Stimulated activated CD8-positive, alpha-beta memory T cell treated with anti-CD3 and anti-CD28 coated beads, Interleukin-4, amount 100 ng/mL, for 48 hours (primary cell): Measurements from ENCODE around the gene PSG1.
A peak's percentile ranks its signal among the peaks of the same experiment; 100 is the strongest.
"Not testable (repeated sequence)": the region's sequence is repeated elsewhere in the genome, so short reads cannot be mapped to it uniquely, and the experiment has no call there.

Source experiments
- DNase-seq: peaks from one replicate; pipeline ENCODE4 v3.0.0-alpha.2; 2020

Gene PSG1

DNA sequence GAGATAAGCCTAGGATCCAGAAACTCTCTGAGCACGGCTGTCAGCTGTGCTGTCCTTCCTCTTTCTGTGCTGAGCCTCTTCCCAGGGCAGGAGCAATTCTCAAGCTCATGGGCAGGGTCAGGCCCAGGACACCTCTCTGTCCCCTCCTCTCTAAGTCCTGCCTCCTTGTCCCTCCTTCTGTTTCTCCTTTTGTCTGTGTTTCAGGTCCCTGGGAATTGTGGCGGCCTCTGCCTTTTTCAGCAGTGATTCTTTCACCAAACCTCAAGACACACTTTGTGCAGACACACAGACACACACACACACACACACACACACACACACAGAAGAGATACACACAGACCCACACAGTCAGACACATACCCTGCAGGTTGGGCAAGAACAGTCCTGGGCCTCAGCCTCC is at the start of gene PSG1:
Gene PSG1 (minus strand): TSS at position 101 of the 400 bp plus-strand sequence. CDS start 132 bp downstream, outside the sequence.
- DNase-seq = no peak

GRCh38 chr19:42928896-42929295 is 49.4 kb upstream of the PSG1 start:
- no peak for DNase-seq

- DNase-seq = no peak
Measured at GRCh38 chr19:42926781-42927180, 47.3 kb upstream of the PSG1 start.

GRCh38 chr19:42923106-42923505 is 43.6 kb upstream of the PSG1 start:
- DNase-seq = peak; percentile 62

DNA sequence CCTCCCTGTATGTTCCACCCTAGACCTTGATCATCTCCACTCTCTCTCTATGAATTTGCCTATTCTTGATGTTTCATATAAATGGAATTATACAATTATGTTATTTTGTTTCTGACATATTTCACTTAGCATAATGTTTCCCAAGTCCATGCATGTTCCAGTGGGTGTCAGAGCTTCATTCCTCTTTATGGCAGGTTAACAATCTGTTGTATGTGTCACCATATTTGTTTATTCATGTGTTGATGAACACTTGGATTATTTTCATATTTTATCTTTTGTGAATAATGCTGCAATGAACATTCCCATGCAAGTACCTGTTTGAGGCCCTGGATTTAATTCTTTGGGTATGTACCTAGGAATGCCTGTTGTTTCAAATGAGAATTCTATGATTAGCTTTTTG is 41.5 kb upstream of the PSG1 start:
- DNase-seq = not testable (repeated sequence)

DNA sequence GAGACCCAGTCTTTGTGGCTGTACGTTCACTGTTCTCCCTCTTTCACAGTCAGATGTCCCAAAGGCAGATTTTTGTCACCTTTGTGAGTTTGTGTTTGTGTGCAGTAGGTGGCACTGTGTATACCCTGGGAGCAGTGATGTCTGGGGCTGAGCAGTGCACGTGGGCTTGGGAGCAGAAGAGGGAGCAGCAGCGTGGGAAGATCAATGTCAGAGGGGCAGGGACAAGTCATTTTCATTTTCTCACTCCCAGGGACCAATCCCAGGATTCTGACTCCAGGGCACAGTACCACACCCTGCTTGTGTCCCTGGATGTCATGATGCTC is 40.2 kb upstream of the PSG1 start:
- no peak for DNase-seq

DNA sequence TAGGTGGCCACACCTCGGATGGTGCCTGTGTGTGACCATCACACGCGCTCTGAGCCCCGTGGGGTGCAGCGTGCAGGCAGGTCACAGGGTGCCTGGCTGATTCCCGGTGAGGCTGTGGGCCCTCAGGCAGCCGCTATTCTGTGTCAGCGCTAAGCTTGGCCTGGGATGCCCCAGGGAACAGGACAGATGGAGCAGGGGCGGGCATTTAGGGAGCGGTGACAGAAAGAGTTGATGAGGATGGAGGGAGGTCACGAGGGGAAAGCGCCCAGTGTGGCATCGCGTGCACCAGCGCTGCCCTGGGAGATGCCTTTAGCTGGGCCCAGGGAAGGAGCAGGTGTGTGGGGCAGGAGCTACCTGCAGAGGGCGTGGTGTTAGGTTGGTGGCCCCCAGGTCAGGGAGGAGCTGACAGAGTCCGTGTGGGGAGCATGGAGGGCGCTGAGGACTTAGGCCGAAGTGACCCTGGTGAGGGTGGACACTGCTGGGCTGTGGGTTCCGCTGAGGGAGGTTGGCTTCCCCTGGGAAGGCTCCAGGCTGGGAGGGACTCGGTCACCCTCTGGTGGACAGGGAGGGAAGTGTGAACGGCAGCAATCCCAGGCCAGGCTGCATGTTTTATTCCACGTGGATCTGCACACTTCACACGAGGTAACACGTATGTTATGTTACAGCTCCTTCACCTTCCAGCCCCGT is 39.7 kb upstream of the PSG1 start:
- DNase-seq = not testable (repeated sequence)

DNA sequence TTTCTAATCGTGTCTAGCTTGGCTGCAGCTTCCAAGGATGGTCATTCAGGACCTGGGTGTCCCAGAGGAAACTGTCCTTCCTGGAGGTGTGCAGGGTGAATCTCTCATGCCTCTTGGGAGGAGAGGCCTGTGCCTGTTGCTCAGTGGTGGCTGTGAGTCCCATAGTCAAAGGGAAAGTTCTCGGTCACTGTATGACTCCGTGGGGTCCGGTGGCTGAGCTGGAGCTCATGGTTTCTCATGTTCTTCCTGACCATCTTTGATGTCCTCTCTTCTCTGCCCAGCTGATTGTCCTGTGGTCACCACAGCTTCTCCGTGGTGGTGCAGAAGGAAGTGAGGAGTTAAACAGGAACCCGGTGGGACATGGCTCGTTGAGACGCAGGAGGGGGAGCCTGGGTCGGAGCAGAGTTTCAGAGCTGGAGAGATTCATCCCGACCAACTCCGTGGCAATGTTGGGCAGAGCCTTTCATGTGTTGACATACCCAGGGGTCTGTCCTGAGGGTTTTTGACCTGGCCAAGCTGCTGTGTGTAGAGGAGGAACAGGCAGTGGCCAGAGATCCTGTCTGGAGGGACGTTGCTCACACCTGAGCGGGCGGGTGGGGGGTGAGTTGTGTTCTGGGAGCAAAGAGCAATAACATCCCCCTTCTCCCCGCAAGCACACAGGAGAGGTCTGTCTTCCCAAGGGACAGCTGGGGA is 39.0 kb upstream of the PSG1 start:
- DNase-seq = not testable (repeated sequence)

DNA sequence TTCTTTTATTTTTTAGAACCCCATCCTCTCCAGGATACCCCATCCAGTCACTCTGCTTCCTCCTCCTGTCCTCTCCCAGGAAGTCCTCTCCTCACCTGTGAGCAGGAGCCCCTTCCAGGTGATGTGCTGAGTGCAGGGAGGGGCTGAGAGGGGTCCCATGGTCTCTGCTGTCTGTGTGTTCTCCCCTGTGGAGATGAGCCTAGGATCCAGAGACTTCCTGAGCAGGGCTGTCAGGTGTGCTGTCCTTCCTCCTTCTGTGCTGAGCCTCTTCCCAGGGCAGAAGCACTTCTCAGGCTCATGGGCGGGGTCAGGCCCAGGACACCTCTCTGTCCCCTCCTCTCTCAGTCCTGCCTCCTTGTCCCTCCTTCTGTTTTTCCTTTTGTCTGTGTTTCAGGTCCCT is 38.1 kb upstream of the PSG1 start, which contains the start of gene PSG6:
Gene PSG6 (minus strand): TSS at position 261 of the 400 bp plus-strand sequence. CDS start 102 bp downstream, at position 159.
- DNase-seq = not testable (repeated sequence)

DNA sequence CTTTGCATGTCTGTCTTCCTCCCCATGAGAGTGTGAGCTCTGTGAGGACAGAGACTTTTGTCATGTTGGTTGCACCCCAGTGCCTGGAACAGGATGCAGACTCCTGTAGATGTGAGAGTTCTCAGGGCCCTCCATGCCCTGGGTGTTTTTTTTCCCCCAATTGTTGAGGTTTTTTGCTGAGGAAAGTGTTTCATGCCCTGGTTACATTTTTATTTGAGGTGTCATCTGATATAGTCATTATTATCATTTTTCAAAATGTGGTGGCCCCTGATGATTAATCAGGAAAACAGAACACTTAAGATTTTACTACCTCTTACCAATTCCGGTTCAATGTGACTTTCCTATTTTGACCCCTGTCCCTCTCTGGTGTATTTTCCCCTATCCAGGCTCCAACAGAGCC is 37.4 kb upstream of the PSG1 start:
- not testable (repeated sequence) for DNase-seq

- DNase-seq = not testable (repeated sequence)
Measured at GRCh38 chr19:42913516-42913915, 34.0 kb upstream of the PSG1 start.

GRCh38 chr19:42912941-42913340 is 33.4 kb upstream of the PSG1 start:
- DNase-seq = not testable (repeated sequence)

GRCh38 chr19:42911731-42912130 is 32.2 kb upstream of the PSG1 start:
- DNase-seq = not testable (repeated sequence)

GRCh38 chr19:42906162-42906561 is 26.6 kb upstream of the PSG1 start:
- DNase-seq = not testable (repeated sequence)

DNA sequence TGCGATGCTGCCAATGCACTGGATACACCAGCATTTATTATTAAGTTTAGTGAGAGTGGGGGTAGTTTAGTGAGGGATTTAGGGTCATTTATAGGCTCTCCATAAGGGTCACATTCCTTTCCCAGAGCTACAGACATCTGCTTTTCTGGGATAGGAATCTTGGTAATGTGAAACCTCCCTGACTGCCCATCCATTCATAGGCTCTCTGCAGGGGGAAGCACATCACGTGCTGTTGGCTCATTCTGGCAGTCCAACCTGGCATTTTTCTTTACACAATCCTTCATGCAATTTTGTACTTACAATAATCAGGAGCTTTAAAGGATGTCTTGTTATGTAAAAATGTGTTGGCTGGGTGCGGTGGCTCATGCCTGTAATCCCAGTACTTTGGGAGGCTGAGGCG is 21.0 kb upstream of the PSG1 start:
- not testable (repeated sequence) for DNase-seq

- not testable (repeated sequence) for DNase-seq
Measured at GRCh38 chr19:42899674-42900073, 20.2 kb upstream of the PSG1 start.

GRCh38 chr19:42899110-42899509 is 19.6 kb upstream of the PSG1 start:
- not testable (repeated sequence) for DNase-seq

GRCh38 chr19:42898656-42899055 is 19.1 kb upstream of the PSG1 start:
- DNase-seq = not testable (repeated sequence)

DNA sequence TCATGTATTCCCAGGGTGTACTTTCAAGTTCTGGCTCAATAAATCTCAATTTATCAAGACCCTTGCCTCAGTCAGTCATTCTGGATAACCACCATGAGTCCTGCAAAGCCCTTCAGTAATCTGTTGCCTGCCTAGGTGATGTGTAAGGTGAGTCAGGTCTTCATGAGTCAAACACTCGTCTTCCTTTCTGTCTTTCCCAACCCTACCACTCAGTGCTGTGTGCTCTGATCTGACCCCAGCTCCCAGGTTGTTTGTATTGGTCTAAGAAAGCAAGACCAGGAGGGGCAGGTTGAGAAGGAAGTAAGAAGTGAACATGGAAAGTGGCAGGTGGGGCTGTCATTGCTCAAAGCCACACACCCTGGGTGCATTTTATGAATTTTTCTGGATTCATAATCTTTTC is 18.2 kb upstream of the PSG1 start:
- DNase-seq = not testable (repeated sequence)

DNA sequence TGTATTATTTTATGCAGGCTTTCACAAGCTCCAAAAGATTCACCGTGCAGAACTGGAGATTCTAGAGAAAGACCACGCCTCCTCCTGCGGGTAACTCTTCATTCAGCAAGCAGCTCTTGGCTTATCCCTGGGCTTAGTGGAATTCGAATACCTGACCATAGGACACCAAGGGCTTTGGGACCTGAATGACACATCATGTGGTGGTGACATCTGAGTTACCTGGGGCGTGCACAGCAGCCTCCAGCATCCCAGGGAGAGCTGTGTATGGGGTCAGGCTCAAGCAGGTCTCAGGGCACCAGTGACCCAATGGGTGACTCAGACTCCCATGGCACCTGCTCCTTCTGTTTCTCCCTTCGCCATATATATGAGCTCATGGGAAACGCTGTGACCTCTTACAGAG is 10.9 kb upstream of the PSG1 start:
- not testable (repeated sequence) for DNase-seq

- not testable (repeated sequence) for DNase-seq
Measured at GRCh38 chr19:42887876-42888445, 8.4 kb upstream of the PSG1 start.

GRCh38 chr19:42882730-42883129 is 3.2 kb upstream of the PSG1 start:
- not testable (repeated sequence) for DNase-seq

DNA sequence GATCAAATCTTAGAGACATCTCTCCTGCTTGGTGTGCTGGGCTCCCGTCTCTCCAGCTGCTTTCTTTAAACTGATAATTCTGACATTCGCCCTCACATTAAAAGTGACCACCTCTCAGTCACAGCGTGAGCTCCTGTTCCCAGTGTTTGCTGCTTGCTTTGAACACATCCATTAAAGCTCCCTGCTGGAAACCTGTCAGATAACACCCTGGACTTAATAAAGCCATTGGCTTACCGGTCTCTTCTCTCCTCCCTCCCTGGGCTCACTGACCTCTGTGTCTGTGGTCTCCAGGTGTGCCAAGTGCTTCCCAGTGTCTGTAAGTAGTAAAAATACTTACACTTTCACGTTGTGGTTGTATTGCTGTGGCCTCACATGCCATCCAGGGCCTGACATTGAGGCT is 2.5 kb upstream of the PSG1 start:
- DNase-seq = not testable (repeated sequence)

DNA sequence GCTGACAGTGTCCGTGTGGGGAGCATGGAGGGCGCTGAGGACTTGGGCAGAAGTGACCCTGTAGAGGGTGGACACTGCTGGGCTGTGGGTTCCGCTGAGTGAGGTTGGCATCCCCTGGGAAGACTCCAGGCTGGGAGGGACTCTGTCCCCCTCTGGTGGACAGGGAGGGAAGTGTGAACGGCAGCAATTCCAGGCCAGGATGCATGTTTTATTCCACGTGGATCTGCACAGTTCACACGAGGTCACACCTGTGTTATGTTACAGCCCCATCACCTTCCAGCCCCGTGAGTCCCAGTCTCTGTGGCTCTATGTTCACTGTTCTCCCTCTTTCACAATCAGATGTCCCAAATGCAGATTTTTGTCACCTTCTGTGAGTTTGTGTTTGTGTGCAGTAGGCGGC is 1.8 kb upstream of the PSG1 start:
- not testable (repeated sequence) for DNase-seq
